Lower lobe of right lung (tissue), 2 donors: ENCODE measurements around the gene SMAD6. TPM values are rescaled to one million over a fixed set of nuclear protein-coding genes. Genes with fewer than 3 reads are reported as not detected.

ENCODE experiments used
- ATAC-seq, 2 donors: fragments of 200-7000 bp; cut with Tn5 transposase; one replicate each; pipeline ENCODE4 v1.9.1; 2020 to 2022; ENCODE audit warnings: mild to moderate bottlenecking in 2 of 2, moderate library complexity in 2 of 2
- DNase-seq: peaks from one replicate; pipeline ENCODE4 v3.0.0-alpha.2; 2020
- H3K27ac ChIP-seq: fragments of 200-600 bp; one replicate; pipeline ENCODE4 v1.8.0; 2022
- H3K27me3 ChIP-seq: fragments of 200-600 bp; one replicate; pipeline ENCODE4 v1.8.0; 2022; ENCODE audit warnings: low read depth
- H3K36me3 ChIP-seq: fragments of 200-600 bp; one replicate; pipeline ENCODE4 v1.8.0; 2022; ENCODE audit warnings: mild to moderate bottlenecking
- H3K4me1 ChIP-seq: fragments of 200-600 bp; one replicate; pipeline ENCODE4 v1.8.0; 2022
- H3K4me3 ChIP-seq: fragments of 200-600 bp; one replicate; pipeline ENCODE4 v1.8.0; 2022; ENCODE audit warnings: mild to moderate bottlenecking
- H3K9me3 ChIP-seq: fragments of 200-600 bp; one replicate; pipeline ENCODE4 v1.8.0; 2022
- CTCF ChIP-seq: fragments of 200-600 bp; IDR thresholded peaks from one replicate; pipeline ENCODE4 v1.8.0; 2022; ENCODE audit warnings: antibody characterized with exemption, mild to moderate bottlenecking
- intact Hi-C: fragments of 100-400 bp; cut with DNase I; formaldehyde crosslinking; loops from one replicate; pipeline ENCODE4 v1.11.0; 2022
- total RNA-seq: library from RNA; stranded (reverse); fragmentation: NEBNext Ultra II Directional; extraction: Animal tissue kit (Norgen Biotek cat#: 25700); gene quantifications from one replicate; pipeline ENCODE4 v1.2.1, GENCODE V29; 2021
- donor health status: DM: no; HTN: yes; CAD: no; lungs with severe emphysema.

SMAD6 gene
- total RNA-seq, 1 donor from 2014 or later, result 159 TPM

- Histone ChIP-seq H3K9me3 (no peaks in the 10 kb centered on the region), H3K27ac (no peak overlapping the region), H3K27me3 (no peaks in the 10 kb centered on the region), H3K36me3 (peaks cover 70% of the 10 kb centered on the region), H3K4me1 (peaks cover 74% of the 10 kb centered on the region), H3K4me3 (no peak overlapping the region)
- DNase-seq (no peak), ATAC-seq (no peak)
- TF ChIP-seq CTCF, result no peak
- intact Hi-C loops, result no loop called here
Measured at GRCh38 chr15:66721501-66721937, 19.5 kb downstream of the SMAD6 start.

- DNase-seq (no peak), ATAC-seq (no peak)
- Histone ChIP-seq H3K27me3 (no peaks in the 10 kb centered on the region), H3K36me3 (peaks cover 65% of the 10 kb centered on the region), H3K4me1 (peaks cover 69% of the 10 kb centered on the region), H3K27ac (no peak overlapping the region), H3K4me3 (no peak overlapping the region), H3K9me3 (no peaks in the 10 kb centered on the region)
- TF ChIP-seq CTCF, result no peak
- intact Hi-C loops, result no loop called here
Measured at GRCh38 chr15:66721954-66722353, 19.9 kb downstream of the SMAD6 start.

GRCh38 chr15:66722757-66723540 lies 20.9 kb downstream of the SMAD6 start:
- Histone ChIP-seq H3K9me3 (no peaks in the 10 kb centered on the region), H3K4me1 (peaks cover 74% of the 10 kb centered on the region), H3K36me3 (peaks cover 57% of the 10 kb centered on the region), H3K27ac (no peak overlapping the region), H3K4me3 (no peak overlapping the region), H3K27me3 (no peaks in the 10 kb centered on the region)
- intact Hi-C loops, result no loop called here
- no peak for ATAC-seq
- TF ChIP-seq CTCF, result no peak
- no peak for DNase-seq

GRCh38 chr15:66723826-66724731 lies 22.0 kb downstream of the SMAD6 start:
- intact Hi-C loops, result no loop called here
- H3K9me3 ChIP-seq, result no peaks in the 10 kb centered on the region
- H3K4me3 ChIP-seq, result no peak overlapping the region
- no peak for TF ChIP-seq CTCF
- ATAC-seq (no peak), DNase-seq (no peak)
- peaks cover 49% of the 10 kb centered on the region for H3K36me3 ChIP-seq
- no peak overlapping the region for H3K27ac ChIP-seq
- H3K27me3 ChIP-seq, result no peaks in the 10 kb centered on the region
- H3K4me1 ChIP-seq, result peaks cover 73% of the 10 kb centered on the region

GRCh38 chr15:66724732-66725463 lies 22.9 kb downstream of the SMAD6 start:
- no peak for ATAC-seq
- Histone ChIP-seq H3K27ac (no peak overlapping the region), H3K9me3 (no peaks in the 10 kb centered on the region), H3K27me3 (no peaks in the 10 kb centered on the region), H3K36me3 (peaks cover 43% of the 10 kb centered on the region), H3K4me3 (no peak overlapping the region), H3K4me1 (peaks cover 73% of the 10 kb centered on the region)
- DNase-seq, result peak; percentile 24
- intact Hi-C loops, result no loop called here
- no peak for TF ChIP-seq CTCF
